Epithelial cell of esophagus (primary cell): ENCODE measurements around the gene GOLM1.
"Not testable (repeated sequence)": the region's sequence is repeated elsewhere in the genome, so short reads cannot be mapped to it uniquely, and the experiment has no call there.

Source experiments
- DNase-seq: peaks from one replicate; pipeline ENCODE4 v3.0.0; 2010; ENCODE audit warnings: low read depth
- H3K4me3 ChIP-seq: 2 replicates; pipeline ENCODE4 v1.5.1; 2011; ENCODE audit warnings: mild to moderate bottlenecking, low read length, control low read depth
- CTCF ChIP-seq: IDR thresholded peaks from 2 replicates; pipeline ENCODE4 v1.5.1; 2011; ENCODE audit warnings: low read depth, mild to moderate bottlenecking, low read length, control low read depth, inconsistent platforms; ENCODE audit not compliant: insufficient read depth; ENCODE audit errors: missing control alignments

Gene GOLM1

GRCh38 chr9:86098824-86099700 lies at the start of gene GOLM1:
Gene GOLM1, minus strand, starts transcription at chr9:86099558. Its CDS starts 20,238 bp downstream, at chr9:86079320.
- DNase-seq: peak; percentile 70
- H3K4me3 ChIP-seq: peak within 1 kb of the TSS; percentile 63
- no peak for TF ChIP-seq CTCF

- peak; percentile 35 for DNase-seq
- H3K4me3 ChIP-seq: not testable (repeated sequence)
Measured at GRCh38 chr9:86146671-86147070, 47.3 kb upstream of the GOLM1 start.

GRCh38 chr9:86145960-86146359 lies 46.6 kb upstream of the GOLM1 start:
- DNase-seq, H3K4me3 ChIP-seq: not testable (repeated sequence)

- no peak for DNase-seq
- no peak overlapping the region for H3K4me3 ChIP-seq
- TF ChIP-seq CTCF: no peak
Measured at GRCh38 chr9:86142973-86143372, 43.6 kb upstream of the GOLM1 start.

GRCh38 chr9:86141843-86142242 lies 42.5 kb upstream of the GOLM1 start:
- no peak overlapping the region for H3K4me3 ChIP-seq
- DNase-seq: no peak
- TF ChIP-seq CTCF: no peak

GRCh38 chr9:86135371-86135770 lies 36.0 kb upstream of the GOLM1 start:
- TF ChIP-seq CTCF: no peak
- no peak overlapping the region for H3K4me3 ChIP-seq
- peak; percentile 25 for DNase-seq

GRCh38 chr9:86134361-86134760 lies 35.0 kb upstream of the GOLM1 start:
- no peak for DNase-seq
- H3K4me3 ChIP-seq: no peak overlapping the region
- TF ChIP-seq CTCF: no peak

- no peak for TF ChIP-seq CTCF
- no peak for DNase-seq
- H3K4me3 ChIP-seq: no peak overlapping the region
Measured at GRCh38 chr9:86128235-86128822, 29.0 kb upstream of the GOLM1 start.
